Astrocyte of the spinal cord (primary cell): ENCODE results near the gene HHEX.
A peak's percentile ranks its signal among the peaks of the same experiment; 100 is the strongest.

Source experiments
- DNase-seq: peaks from one replicate; pipeline ENCODE4 v3.0.0; 2011; ENCODE audit warnings: low read depth, low spot score
- H3K4me3 ChIP-seq: 2 replicates; pipeline ENCODE4 v1.5.1; 2011; ENCODE audit warnings: low read depth, mild to moderate bottlenecking, low read length, moderate library complexity
- CTCF ChIP-seq: IDR thresholded peaks from 2 replicates; pipeline ENCODE4 v1.5.1; 2012; ENCODE audit warnings: low read depth, mild to moderate bottlenecking, low read length, inconsistent platforms
- in situ Hi-C: cut with HindIII; loops from 2 replicates; pipeline ENCODE4 v1.10.0; 2017; ENCODE audit warnings: low sequenced_read_pairs

The HHEX gene

GRCh38 chr10:92692697-92693533 is 3.2 kb downstream of the HHEX start:
- in situ Hi-C loops, result no loop called here
- H3K4me3 ChIP-seq, result no peak overlapping the region
- no peak for DNase-seq
- no peak for TF ChIP-seq CTCF

- no peak for TF ChIP-seq CTCF
- in situ Hi-C loops, result no loop called here
Measured at GRCh38 chr10:92693534-92693893, 3.8 kb downstream of the HHEX start.

GRCh38 chr10:92695679-92696605 is 6.2 kb downstream of the HHEX start:
- TF ChIP-seq CTCF, result no peak
- DNase-seq, result peak; percentile 71
- in situ Hi-C loops, result no loop called here
- peak overlapping the region; percentile 36 for H3K4me3 ChIP-seq

More at GRCh38 chr10:92693534-92693893, 3.8 kb downstream of the HHEX start:
- H3K4me3 ChIP-seq, result no peak overlapping the region
- no peak for DNase-seq

- TF ChIP-seq CTCF, result no peak
- no peak overlapping the region for H3K4me3 ChIP-seq
- no peak for DNase-seq
- in situ Hi-C loops, result no loop called here
Measured at GRCh38 chr10:92696606-92697383, 7.0 kb downstream of the HHEX start.

GRCh38 chr10:92697663-92698511 is 8.1 kb downstream of the HHEX start:
- DNase-seq, result no peak
- no peak overlapping the region for H3K4me3 ChIP-seq
- in situ Hi-C loops, result no loop called here
- TF ChIP-seq CTCF, result no peak
